Measurements from ENCODE around the gene RNU6-8.

GRCh38 chr14:32166924-32167323 is 36.1 kb downstream of the RNU6-8 start:
- no peak for TF ChIP-seq CTCF (IDR thresholded peaks at IDR 0.05)
- TF ChIP-seq POLR2A (IDR thresholded peaks at IDR 0.05) = no peak
- no peak for TF ChIP-seq POLR2AphosphoS5 (IDR thresholded peaks at IDR 0.05)

Measured in sigmoid colon (tissue), 4 donors.